ENCODE measurements around the gene NHERF1. TPM values are rescaled to one million over a fixed set of nuclear protein-coding genes. Genes with fewer than 3 reads are reported as not detected.

Gene NHERF1
- total RNA-seq, 1 experiment from 2014 or later, result 218 TPM

- Histone ChIP-seq H3K9me3 (no peaks in the 10 kb centered on the region), H3K4me1 (peaks cover 29% of the 10 kb centered on the region), H3K4me3 (ENCODE audit: low read depth, low read length) (no peak overlapping the region), H3K27me3 (replicated peaks; ENCODE audit: control insufficient read depth, insufficient read depth, low read length) (no peaks in the 10 kb centered on the region), H3K36me3 (ENCODE audit: control insufficient read depth, insufficient read depth, low read length) (no peaks in the 10 kb centered on the region)
- no peaks in the 10 kb centered on the region for H3K27me3 Mint-ChIP-seq (ENCODE audit: insufficient read depth, unreplicated experiment)
- no peak for DNase-seq
- no peak for TF ChIP-seq CTCF (IDR thresholded peaks at IDR 0.05; ENCODE audit: insufficient read depth in 1 of 2, low read depth in 1 of 2, low read length in 1 of 2, severe bottlenecking in 1 of 2, unreplicated experiment in 1 of 2)
- intact Hi-C loops (cut with micrococcal nuclease; ENCODE audit: unreplicated experiment), result no loop called here
- BruUV-seq (replicated peaks), result no TSS peak
- no peak overlapping the region for H3K4me3 Mint-ChIP-seq (ENCODE audit: unreplicated experiment)
- no peaks in the 10 kb centered on the region for H3K9me3 Mint-ChIP-seq (ENCODE audit: unreplicated experiment)
- ChIA-PET POLR2A (interaction anchor here (1.1 kb wide), 1 partner anchor 23 kb away, joined by 5 read pairs; the partner anchor contains the start of gene RAB37), CTCF (interaction anchor here (2.6 to 3.3 kb wide), 2 partner anchors 24 to 56 kb away, joined by 15 to 22 read pairs; partner anchors contain the start of gene RAB37)
- H3K27ac Mint-ChIP-seq (ENCODE audit: unreplicated experiment), result peak overlapping the region; percentile 56
- H3K36me3 Mint-ChIP-seq (ENCODE audit: insufficient read depth, unreplicated experiment), result no peaks in the 10 kb centered on the region
- H3K4me1 Mint-ChIP-seq (ENCODE audit: low read depth, unreplicated experiment), result peaks cover 17% of the 10 kb centered on the region
Measured at GRCh38 chr17:74713171-74713755, 35.2 kb upstream of the NHERF1 start.

- ChIA-PET CTCF (interaction anchor here (0.6 to 3.3 kb wide), 5 partner anchors 22 to 801 kb away, joined by 3 to 22 read pairs (median 7); partner anchors contain the start of genes RAB37 and TSEN54), POLR2A (interaction anchor here (0.8 to 1.0 kb wide), 2 partner anchors 22 to 158 kb away, joined by 3 to 4 read pairs; partner anchors contain the start of genes FDXR and RAB37)
- no TSS peak for BruUV-seq (replicated peaks)
- no peak overlapping the region for H3K4me3 ChIP-seq (ENCODE audit: low read depth, low read length)
- DNase-seq, result peak; percentile 90 to 97
- no peaks in the 10 kb centered on the region for H3K36me3 ChIP-seq (ENCODE audit: control insufficient read depth, insufficient read depth, low read length)
- H3K9me3 ChIP-seq, result no peaks in the 10 kb centered on the region
- Mint-ChIP-seq H3K27ac (ENCODE audit: unreplicated experiment) (peak overlapping the region; percentile 85), H3K27me3 (ENCODE audit: insufficient read depth, unreplicated experiment) (no peaks in the 10 kb centered on the region), H3K4me3 (ENCODE audit: unreplicated experiment) (peak overlapping the region; percentile 12), H3K36me3 (ENCODE audit: insufficient read depth, unreplicated experiment) (no peaks in the 10 kb centered on the region), H3K9me3 (ENCODE audit: unreplicated experiment) (no peaks in the 10 kb centered on the region), H3K4me1 (ENCODE audit: low read depth, unreplicated experiment) (peaks cover 17% of the 10 kb centered on the region)
- no peak for TF ChIP-seq CTCF (IDR thresholded peaks at IDR 0.05; ENCODE audit: insufficient read depth in 1 of 2, low read depth in 1 of 2, low read length in 1 of 2, severe bottlenecking in 1 of 2, unreplicated experiment in 1 of 2)
- H3K4me1 ChIP-seq, result peaks cover 37% of the 10 kb centered on the region
- intact Hi-C loops (cut with micrococcal nuclease; ENCODE audit: unreplicated experiment), result loop anchor here (1.0 kb wide), 4 partner anchors 8 to 58 kb away; partner anchors contain the start of gene NHERF1
- H3K27me3 ChIP-seq (replicated peaks; ENCODE audit: control insufficient read depth, insufficient read depth, low read length), result no peaks in the 10 kb centered on the region
Measured at GRCh38 chr17:74715144-74715543, 33.3 kb upstream of the NHERF1 start.

GRCh38 chr17:74720506-74720905 is 27.9 kb upstream of the NHERF1 start:
- Mint-ChIP-seq H3K27ac (ENCODE audit: unreplicated experiment) (no peak overlapping the region), H3K9me3 (ENCODE audit: unreplicated experiment) (no peaks in the 10 kb centered on the region), H3K4me3 (ENCODE audit: unreplicated experiment) (no peak overlapping the region), H3K4me1 (ENCODE audit: low read depth, unreplicated experiment) (peaks cover 12% of the 10 kb centered on the region), H3K36me3 (ENCODE audit: insufficient read depth, unreplicated experiment) (no peaks in the 10 kb centered on the region), H3K27me3 (ENCODE audit: insufficient read depth, unreplicated experiment) (no peaks in the 10 kb centered on the region)
- no TSS peak for BruUV-seq (replicated peaks)
- ChIA-PET POLR2A (no interaction called here), CTCF (interaction anchor here (1.6 kb wide), 1 partner anchor 17 kb away, joined by 4 read pairs; no protein-coding TSS in a partner anchor)
- Histone ChIP-seq H3K27me3 (replicated peaks; ENCODE audit: control insufficient read depth, insufficient read depth, low read length) (no peaks in the 10 kb centered on the region), H3K9me3 (no peaks in the 10 kb centered on the region), H3K4me3 (ENCODE audit: low read depth, low read length) (no peak overlapping the region), H3K36me3 (ENCODE audit: control insufficient read depth, insufficient read depth, low read length) (no peaks in the 10 kb centered on the region), H3K4me1 (peaks cover 22% of the 10 kb centered on the region)
- no peak for DNase-seq
- TF ChIP-seq CTCF (IDR thresholded peaks at IDR 0.05; ENCODE audit: insufficient read depth in 1 of 2, low read depth in 1 of 2, low read length in 1 of 2, severe bottlenecking in 1 of 2, unreplicated experiment in 1 of 2), result no peak
- intact Hi-C loops (cut with micrococcal nuclease; ENCODE audit: unreplicated experiment), result no loop called here
